ENCODE results near the gene TRIM60. TPM values are rescaled to one million over a fixed set of nuclear protein-coding genes. Genes with fewer than 3 reads are reported as not detected.
"Not testable (repeated sequence)": the region's sequence is repeated elsewhere in the genome, so short reads cannot be mapped to it uniquely, and the experiment has no call there.

The TRIM60 gene
- total RNA-seq, 1 experiment from 2014 or later: not detected

DNA sequence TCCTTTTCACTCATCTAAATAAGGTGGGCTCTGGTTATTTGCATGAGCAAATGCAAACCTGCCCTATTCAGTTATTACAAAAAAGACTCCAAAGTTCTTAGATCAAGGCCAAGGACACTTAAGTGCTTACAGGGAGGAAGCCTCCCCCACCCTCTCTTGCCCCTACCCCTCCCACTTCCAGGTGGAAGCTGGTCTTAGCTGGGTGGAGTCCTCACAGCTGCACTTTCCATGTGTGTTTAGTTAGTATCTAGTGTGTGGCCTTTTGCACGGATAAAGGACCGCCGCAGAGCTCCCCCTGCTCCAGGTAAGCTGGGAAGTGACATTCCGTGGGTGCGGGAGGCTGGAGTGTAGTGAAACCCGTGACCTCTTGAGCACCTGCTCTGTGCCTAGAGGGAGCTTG, 21.8 kb downstream of the TRIM60 start, which contains the start of gene TRIM75:
TRIM75 (plus strand) TSS at position 222 of the 400 bp plus-strand sequence. CDS start 5,282 bp downstream, outside the sequence.
- no peak for DNase-seq (ENCODE audit: low spot score)

DNA sequence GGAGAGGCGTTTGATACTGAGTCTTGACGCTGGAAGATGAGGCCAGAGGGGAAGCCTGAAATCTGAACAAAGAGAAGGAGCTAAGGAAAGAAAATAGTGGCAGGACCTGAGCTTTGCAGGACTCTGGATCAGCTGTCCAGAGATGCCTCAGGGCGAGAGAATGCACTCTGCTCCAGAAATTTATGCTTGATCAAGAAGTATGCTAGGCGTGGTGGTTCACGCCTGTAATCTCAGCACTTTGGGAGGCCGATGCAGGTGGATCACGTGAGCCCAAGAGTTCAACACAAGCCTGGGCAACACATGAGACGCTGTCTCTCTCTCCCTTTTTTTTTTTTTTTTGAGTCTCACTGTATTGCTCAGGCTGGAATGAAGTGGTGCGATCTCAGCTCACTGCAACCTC, 23.8 kb downstream of the TRIM60 start:
- DNase-seq (ENCODE audit: low spot score): no peak

DNA sequence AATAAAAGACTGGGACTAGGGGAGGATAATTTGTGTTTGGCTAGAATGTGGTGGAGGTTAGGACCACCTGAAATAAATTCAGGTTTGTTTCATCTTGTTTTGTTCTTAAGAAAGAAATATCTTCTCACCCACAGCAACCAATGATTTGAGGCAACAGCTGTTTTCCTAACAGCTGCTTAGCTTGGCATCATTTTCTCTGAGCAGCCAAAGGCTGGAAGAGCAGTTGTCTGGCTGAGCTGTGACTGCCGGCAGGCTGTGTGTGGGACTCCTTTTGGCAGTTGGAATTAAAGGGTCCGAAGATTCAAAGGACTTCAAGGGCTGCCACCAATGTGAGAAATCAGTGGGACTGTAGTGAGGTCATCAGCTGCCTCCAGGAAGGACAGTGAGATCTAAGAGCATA, 26.9 kb downstream of the TRIM60 start:
- no peak for DNase-seq (ENCODE audit: low spot score)

DNA sequence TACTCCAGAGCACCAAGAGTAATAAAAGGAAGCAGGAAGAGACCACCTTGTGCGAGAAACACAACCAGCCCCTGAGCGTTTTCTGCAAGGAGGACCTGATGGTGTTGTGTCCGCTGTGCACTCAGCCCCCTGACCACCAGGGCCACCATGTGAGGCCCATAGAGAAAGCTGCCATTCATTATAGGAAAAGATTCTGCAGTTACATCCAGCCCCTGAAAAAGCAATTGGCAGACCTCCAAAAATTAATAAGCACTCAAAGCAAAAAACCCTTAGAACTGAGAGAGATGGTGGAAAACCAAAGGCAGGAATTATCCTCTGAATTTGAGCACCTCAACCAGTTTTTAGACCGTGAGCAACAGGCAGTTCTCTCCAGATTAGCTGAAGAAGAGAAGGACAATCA, 27.6 kb downstream of the TRIM60 start:
- no peak for DNase-seq (ENCODE audit: low spot score)

DNA sequence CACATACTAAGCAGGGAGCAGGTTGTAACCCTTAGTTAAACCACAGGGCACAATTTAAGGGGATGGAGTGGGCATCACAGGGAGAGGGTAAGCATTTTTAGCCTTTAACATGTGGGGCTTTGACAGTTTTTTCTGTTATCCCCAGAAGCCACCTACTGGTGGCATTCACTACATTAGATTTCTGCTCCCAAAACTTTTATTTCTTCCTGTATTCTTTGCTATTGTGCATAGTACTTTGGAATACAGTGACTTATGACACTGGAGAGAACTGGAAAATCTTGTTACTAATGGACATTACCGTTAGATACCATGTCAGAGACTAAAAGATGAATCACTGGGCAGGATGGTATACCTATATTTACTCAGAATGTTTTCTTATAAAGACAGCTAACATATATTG, 29.1 kb downstream of the TRIM60 start:
- no peak for DNase-seq (ENCODE audit: low spot score)

DNA sequence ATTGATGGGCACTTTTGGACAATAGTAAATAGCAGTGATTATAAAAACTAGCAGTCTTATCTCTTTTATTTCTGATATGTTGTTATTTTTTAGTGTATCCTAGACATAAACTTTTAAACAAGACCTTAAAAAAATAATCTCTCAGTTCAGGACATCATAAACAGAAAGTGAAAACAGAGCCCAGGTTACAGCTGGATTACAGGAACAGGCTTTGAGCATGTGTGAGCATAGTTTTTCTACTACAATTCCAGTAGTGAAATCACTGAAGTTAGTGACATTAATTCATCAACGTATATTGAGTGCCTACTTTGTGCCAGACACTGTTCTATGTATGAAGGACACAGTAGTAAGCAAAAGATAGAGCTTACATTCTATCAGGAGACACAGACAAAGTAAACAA, 38.8 kb downstream of the TRIM60 start:
- DNase-seq (ENCODE audit: low spot score): no peak

DNA sequence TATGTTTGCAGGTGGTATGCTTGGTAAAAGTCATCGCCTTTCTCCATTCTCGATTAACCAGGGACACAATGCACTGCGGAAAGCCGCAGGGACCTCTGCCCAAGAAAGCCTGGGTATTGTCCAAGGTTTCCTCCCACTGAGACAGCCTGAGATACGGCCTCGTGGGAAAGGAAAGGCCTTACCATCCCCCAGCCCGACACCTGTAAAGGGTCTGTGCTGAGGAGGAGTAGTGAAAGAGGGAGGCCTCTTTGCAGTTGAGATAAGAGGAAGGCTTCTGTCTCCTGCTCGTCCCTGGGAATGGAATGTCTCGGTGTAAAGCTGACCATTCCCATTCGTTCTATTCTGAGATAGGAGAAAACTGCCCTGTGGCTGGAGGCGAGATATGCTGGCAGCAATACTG, 41.5 kb downstream of the TRIM60 start:
- DNase-seq (ENCODE audit: low spot score): not testable (repeated sequence)

DNA sequence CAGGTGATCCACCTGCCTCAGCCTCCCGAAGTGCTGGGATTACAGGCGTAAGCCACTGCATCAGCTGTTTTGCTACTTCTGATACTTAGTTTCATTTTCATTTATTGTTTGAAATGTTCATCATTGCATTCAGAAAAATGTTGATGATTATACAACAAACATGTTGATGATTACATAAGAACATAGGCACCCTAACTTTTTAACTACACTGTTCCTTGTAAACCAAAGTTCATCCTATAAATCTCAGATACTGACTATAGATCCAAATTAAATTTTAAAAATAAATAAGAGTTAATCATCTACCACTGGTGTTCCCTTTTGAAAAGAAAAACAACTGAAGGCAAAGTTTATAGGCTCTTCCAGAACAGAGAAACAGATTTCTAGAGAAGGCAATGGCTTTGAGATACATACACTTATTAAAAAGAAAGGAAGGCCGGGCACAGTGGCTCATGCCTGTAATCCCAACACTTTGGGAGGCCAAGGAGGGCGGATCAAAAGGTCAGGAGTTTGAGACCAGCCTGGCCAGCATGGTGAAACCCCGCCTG, 45.3 kb downstream of the TRIM60 start:
- DNase-seq (ENCODE audit: low spot score): no peak

DNA sequence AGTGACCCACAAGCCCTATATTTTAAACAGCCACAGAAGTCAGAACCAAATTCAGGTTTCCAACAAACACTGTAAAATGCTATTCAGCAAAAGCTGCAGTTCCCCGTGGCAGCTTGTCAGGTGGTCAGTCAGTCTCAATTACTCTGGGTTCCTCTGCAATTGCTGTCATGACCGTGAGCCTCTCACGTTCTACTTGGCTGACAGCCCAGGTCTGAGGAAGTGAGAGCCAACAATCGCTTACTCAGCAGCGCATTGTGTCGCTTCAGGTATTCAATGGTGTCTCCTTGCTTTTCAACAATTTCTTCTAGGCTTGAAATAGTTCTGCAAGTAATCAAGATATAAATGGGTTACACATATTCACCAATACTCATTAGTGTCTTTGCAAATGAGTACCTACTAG, 47.7 kb downstream of the TRIM60 start:
- DNase-seq (ENCODE audit: low spot score): no peak

DNA sequence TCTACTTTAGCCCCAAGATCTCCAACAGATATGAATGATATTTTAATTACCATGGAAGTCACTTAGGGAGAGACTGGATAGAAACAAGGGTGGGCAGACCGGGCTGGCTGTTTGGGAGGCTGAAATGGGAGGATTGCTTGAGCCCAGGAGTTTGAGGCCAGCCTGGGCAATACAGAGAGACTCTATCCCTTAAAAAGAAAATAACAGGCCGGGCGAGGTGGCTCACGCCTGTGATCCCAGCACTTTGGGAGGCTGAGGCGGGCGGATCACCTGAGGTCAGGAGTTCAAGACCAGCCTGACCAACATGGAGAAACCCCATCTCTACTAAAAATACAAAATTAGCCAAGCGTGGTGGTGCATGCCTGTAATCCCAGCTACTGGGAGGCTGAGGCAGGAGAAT, 53.0 kb downstream of the TRIM60 start:
- not testable (repeated sequence) for DNase-seq (ENCODE audit: low spot score)

DNA sequence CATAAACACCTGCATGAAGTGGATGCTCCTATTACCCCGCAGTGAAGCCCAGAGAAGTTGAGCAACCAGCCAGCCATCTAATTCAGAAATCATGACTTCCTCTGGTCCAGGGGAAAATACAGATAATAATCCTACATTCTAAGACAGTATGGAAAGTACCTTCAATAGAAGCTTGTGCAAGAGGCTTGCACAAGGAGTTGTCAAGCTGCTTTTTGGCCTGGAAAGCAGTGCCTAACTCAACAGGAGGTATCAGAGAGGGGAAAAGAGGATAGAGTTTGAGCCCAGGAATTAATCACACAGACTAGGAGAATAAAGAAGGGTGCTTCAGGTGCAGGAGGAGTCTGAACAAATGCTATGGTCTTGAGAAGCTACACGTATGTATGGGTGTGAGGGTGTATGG, 54.1 kb downstream of the TRIM60 start:
- DNase-seq (ENCODE audit: low spot score): no peak

DNA sequence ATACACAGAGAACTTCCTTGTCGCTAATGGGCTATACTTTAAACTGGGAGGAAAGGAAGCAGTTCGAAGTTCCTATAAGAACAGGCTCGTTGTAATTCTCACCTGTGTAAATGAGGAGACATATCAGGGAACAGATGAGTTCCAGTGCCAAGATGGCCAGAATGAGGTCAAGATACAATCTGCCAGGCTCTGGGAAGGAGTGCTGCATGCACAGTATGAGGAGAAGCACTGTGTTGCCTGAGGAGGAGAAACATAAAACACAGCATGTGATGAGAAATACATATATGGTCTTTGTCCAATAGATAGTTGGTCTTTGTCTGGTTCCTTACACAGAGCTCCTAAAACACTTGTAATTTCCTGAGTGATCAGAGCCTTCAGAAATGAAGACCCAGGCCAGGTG, 56.6 kb downstream of the TRIM60 start:
- no peak for DNase-seq (ENCODE audit: low spot score)

Other genes starting within 250 kb of the TRIM60 start
- 0.04 and 0.10 TPM in 2 replicates for gene APELA, start 154.8 kb upstream of the TRIM60 start, total RNA-seq (2014; rRNA removed; shearing (Covaris generic))
- gene TRIM61, start 54.3 kb upstream of the TRIM60 start, total RNA-seq (2014; rRNA removed; shearing (Covaris generic)): not detected in 2 replicates
- gene TRIM75, start 21.9 kb downstream of the TRIM60 start, total RNA-seq (2014; rRNA removed; shearing (Covaris generic)): not detected in 2 replicates
- 22.7 and 24.7 TPM in 2 replicates for gene TMEM192, start 80.9 kb downstream of the TRIM60 start, total RNA-seq (2014; rRNA removed; shearing (Covaris generic))
- gene KLHL2, start 175.6 kb downstream of the TRIM60 start, total RNA-seq (2014; rRNA removed; shearing (Covaris generic)): 12.0 and 13.2 TPM in 2 replicates

Measured in H4 (cell line).